ENCODE data around the gene HMCN1. TPM values are rescaled to one million over a fixed set of nuclear protein-coding genes. Genes with fewer than 3 reads are reported as not detected.
A peak's percentile ranks its signal among the peaks of the same experiment; 100 is the strongest.

The HMCN1 gene
- total RNA-seq, 1 experiment from 2014 or later: 2.1 TPM

DNA sequence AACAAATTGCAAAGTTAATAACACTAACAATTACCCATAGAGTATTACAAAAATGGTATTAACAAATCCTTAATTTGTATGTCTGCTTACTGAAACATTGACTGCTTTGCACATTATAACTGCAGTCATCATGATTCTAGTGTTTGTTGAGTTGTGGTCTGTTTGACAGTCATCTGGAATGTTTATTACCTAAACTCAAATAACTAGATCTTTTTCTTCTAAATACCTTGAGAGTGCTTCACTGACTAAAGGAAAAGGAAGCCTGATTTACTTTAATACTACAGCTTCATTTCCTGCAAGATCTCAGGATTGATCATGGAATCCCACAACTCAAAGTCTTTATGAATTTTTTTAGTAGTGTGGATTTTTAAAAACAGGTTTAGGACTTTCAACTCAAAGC is 70.0 kb downstream of the HMCN1 start:
- DNase-seq (ENCODE audit: low read depth): peak; percentile 56

DNA sequence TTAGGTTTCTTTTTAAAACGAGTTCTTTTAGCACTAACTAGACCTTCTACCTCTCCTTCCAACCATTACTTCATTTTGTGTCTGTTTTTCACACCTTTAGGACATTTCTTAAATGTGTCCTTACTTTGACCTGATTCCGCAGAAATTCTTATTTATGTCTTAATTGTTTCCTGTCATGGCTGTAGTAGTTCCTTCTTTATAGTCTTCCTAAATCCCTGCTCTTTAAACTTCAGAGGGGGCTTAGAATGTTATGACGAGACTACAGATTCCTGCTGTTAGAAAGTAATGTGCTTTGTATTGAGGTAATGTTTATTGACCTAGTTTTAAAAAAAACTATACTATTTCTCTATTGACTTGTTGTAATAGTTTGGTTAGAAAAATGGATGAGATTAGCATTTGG is 70.4 kb downstream of the HMCN1 start:
- no peak for DNase-seq (ENCODE audit: low read depth)

DNA sequence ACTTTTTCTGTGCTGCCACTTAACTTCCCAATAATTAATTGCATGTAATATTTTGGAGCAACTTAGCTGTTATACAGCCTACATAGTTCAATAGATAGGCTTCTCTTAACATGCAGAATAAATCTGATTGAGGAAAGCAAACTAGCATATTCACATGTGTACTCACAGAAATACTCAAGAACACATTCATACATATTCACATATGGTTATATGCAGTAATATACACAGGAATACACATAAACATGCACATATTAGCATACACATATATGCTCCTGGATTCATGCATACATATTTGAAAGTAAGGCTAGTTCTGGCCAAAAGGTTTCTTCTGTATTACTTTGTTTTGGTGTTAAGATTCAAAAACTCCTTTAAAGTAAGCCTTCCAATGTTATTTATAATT is 73.1 kb downstream of the HMCN1 start:
- no peak for DNase-seq (ENCODE audit: low read depth)

DNA sequence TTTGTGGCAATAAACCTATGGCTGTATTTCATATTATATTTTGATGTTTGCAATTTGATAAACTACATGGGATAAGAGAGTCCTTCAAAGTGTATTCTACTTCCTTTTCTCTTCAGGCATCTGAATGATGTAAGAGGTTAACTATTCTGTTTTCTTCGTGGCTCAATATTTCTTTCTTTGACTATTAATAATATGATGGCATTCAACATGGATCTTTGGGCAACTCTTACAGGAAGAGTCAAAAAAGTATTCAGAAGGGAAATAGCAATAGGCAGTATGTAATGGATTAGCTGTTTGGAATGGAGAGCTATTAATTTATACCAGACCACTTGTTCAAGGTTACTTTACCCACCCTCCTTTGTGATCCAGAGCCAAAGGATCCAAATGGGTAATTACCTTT is 74.4 kb downstream of the HMCN1 start:
- no peak for DNase-seq (ENCODE audit: low read depth)

DNA sequence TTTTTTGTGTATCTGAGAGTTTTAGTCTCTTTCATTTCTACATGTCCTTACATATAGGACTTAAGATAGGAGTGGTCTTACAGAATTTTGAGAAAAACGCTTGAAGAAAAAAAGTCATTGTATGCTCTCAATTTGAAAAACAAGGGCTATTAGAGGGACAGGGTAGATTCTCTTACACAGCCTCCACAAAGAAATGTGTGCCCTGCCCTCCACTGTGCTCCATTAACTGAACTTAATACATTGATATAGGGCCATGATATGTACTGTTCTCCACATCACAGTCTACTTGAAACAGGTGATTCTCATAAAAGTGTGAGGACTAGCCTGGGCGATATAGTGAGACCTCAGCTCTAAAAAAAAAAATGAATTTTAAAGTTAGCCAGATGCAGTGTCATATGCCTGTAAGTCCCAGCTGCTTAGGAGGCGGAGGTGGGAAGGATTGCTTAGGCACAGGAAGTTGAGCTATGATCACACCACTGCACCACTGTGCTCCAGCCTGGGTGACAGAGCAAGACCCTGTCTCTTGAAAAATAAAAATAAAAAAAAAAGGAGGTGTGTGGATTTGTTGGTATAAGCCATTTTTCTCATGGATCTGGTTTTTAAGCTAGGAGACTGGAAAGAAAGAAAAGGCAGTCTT is 77.0 kb downstream of the HMCN1 start:
- no peak for DNase-seq (ENCODE audit: low read depth)

DNA sequence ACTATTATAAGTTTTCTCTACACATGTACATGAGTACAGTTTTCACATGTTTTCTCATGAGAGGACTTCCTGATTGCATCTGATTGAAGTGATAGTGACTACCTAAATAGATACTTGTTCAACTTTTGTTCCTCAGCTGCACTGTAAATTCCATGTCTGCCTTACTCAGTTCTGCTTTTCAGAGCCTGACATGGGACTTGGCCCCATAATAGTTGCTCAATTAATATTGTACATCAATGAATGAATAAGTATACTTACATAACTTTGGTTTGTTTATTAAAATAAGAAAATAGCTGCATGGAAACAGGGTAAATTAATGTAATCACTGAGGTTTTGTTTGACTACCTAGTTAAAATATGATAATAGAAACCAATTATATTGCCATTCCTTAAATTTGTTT is 78.7 kb downstream of the HMCN1 start:
- no peak for DNase-seq (ENCODE audit: low read depth)

DNA sequence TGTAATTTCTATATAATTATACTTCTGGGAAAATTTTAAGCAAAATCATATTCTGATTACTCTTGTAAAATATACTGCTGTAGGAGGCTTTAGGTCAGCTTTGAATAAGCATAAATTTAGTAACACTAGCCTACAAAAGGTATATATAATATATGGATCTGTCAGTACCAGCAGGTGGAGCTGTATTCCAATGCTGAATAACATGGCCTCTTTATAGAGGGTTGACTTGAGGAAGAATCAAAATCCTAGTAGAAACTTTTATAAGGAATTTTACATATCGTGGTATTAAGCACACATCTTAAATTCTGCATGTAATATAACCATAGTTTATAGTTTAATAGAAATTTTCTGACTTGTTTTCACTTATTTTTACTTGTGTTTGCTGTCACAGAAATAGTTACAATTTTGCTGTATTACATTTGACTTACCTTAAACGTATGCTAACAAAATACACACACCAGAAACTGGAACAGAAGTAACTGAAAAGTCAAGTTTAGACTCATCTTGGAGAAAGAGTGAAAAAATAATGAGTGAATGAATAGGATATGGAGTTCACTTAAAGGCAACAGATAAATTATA is 79.3 kb downstream of the HMCN1 start:
- peak; percentile 69 for DNase-seq (ENCODE audit: low read depth)

DNA sequence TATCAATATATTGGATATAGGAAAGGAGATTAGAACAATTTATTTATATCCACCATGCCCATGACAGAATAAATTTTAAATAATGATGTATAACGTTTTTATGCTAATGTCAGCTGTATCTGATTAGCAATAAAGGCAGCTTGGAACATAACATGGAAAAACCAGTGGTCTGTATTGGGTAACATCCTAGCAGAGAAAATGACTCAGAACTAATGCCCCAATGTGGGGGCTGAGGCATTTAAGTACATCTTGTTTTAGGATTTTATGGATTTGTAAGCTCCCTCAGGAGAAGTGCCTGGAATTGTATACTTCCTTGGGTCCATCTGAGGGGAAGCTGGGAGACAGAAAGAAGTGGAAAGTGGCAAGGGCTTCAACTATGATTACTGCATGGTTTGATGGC is 82.3 kb downstream of the HMCN1 start:
- peak; percentile 18 for DNase-seq (ENCODE audit: low read depth)

DNA sequence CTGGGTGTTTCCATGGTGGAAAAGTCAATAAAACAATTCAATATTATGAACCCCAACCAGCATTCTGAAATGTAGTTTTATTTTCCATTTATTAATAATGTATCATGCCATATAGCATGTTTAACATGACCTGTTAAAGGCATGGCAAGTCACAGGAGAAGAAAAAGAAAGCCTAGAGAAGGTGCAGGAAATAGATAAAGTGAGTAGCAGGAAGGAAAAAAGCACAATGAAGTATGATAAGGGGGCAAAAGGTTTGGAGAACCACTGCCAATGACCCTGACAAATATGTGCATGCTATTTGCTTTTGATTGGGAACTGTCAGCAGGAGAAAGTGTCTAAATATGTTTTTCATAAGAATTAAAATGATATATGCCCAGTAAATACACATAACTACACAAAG is 85.6 kb downstream of the HMCN1 start:
- no peak for DNase-seq (ENCODE audit: low read depth)

DNA sequence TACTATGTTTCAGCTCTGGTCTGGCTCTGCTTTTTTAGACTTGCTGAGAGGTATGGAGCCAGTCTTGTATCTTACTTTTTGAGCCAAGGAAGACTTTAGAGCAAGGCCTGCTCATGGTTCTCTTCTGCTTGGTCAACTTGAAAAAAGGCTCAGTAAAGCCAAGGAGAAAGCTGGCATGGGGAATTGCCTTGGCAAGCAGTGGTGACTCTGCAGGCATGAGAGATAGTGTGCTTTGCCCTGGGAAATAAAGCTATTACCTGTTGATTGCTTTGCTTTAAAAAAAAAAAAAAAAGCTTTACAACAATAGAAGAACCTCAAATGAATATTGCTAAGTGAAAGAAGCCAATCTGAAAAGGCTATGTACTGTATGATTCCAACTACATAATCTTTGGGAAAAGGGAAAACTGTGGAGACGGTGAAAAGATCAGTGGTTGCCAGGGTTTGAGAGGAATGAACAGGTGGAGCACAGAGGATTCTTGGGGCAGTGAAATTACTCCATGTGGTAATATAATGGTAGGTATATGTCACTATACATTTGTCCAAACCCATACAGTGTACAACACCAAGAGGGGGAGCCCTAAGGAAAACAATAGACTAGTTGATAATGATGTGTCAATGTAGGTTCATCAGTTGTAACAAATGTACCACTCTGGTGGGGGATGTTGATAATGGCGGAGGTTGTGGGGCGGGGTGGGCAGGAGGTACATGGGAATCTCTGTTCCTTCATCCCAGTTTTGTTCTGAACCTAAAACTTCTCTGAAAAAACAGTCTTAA is 87.6 kb downstream of the HMCN1 start:
- no peak for DNase-seq (ENCODE audit: low read depth)

DNA sequence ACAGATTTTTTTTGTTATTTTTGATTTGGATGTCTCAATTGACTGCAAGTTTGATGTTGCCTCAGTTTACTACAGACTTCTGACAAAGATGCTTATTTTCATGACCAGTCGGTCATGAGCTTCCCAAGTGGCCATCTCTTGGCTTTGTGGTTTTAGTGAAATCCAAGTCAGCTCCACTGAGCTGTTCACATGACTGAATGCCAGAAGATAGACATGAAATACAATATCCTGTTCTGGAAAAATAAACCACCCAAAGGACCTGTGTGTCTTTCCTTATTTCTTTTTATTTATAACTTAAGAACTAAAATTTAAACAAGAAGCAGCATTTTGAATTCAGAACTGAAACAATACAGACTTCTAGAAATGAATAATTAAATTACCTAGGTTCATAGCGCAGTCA is 89.3 kb downstream of the HMCN1 start:
- peak; percentile 54 for DNase-seq (ENCODE audit: low read depth)

DNA sequence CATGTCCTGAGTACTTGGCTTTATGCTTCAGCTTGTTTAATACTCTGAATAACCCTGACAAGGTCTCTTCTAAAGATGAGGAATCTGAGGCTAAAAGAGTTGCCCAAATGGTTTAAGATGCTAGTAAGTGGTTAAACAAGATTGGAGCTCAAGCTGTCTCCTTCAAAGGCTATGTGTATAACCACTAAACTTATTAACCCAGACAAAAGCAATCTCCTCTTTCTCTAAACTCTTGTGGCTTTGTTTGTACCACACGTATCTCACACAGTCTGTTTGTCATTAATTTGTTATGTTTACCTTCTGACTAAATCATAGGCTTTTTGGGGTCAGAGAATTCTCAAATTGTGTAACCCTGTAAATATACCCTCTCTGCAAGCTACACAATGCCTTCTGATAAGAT is 89.9 kb downstream of the HMCN1 start:
- DNase-seq (ENCODE audit: low read depth): peak; percentile 42

DNA sequence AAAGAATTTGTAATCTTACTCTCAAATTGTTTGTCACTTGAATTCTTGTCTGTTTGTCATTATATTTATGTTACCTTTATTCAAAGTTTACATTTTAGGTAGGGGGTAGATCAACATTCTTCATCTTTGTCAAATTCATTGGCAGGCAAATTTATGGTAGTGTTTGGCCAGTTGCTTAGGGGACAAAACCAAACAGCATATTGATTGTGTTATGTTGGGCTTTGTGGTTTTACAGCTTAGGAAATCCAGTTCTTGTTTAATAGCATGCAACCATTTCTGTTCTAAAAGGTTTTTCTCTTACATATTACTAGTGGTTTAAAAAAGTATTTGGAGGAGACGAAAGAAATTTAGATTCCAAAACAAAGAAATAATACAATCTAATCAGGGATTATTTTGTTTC is 91.4 kb downstream of the HMCN1 start:
- peak; percentile 57 for DNase-seq (ENCODE audit: low read depth)

DNA sequence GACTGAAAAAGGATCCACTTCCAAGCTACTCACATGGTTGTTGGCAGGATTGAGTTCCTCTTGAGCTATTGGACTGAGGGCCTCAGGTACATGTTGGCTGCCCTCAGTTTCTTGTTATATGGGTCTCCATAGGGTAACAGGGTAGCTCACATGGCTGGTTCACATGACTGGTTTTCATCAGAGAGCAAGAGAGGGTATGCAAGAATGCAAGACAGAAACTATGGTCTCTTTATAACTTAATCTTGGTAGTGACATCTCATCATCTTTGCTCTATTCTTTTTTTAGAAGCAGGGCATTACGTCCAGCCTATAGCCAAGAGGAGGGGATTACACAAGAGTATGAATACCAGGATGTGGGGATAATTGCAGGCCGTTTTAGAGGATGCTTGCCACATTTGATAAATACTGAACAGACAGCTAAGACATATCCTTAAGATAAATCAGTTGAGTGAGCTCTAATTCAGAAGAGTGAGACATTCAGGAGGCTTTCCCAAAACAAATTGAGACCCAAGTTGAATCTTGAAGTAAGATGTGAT is 100.2 kb downstream of the HMCN1 start:
- DNase-seq (ENCODE audit: low read depth): no peak

DNA sequence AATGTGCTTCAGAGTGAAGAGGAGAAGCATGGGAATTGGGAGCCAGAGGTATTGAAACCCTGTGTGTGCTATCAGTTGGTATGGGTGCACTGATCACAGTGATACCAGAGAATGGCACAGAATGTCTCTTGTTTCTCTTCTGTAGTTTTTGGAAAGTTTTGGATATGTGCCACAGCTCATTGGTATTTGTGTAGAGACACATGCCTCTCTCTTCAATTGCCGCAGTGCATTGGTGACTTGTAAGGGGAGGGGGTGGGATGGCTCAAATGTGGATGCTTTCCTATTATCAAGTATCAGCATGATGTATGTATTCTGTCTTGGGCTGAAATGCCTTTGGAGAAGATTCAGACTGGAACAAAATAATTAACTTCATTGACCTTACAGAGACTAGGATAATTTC is 101.0 kb downstream of the HMCN1 start:
- no peak for DNase-seq (ENCODE audit: low read depth)

DNA sequence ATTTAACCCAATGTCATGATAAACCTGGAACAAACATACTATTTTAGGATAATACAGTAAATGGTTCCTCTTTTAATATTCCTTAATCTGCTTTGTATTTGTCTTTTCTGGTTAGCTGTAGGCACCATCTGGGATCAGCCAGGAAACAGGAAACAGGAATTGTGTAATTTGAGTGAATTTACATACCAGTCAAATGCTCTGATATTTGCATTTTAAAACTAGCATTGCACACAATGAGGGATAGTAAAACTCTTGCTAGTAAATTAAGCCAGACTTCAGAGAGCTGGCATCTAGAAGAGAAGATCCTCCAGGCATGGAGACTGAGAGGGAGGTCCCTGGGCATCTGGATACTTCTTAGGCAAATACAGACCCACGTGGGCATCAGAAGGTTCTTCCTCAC is 103.5 kb downstream of the HMCN1 start:
- DNase-seq (ENCODE audit: low read depth): no peak

DNA sequence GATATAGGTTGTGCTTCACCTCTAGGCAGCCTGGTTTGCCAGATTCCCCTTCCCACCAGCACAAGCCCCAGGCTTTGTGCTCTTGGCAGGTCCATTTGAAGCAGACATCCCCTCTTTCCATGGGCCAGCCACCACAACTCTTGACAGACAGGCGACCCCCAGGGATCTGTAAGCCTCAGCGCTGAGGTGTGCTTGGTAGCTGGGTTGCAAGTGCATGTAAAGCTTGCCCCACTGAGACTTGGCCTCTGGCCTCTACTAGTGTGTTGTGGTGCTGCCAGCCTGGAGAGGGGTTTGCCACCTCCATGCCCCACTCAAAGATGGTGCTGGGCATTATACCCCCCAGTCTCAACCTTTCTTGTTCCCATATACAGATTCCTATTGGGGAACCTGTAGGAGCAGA is 103.9 kb downstream of the HMCN1 start:
- no peak for DNase-seq (ENCODE audit: low read depth)

DNA sequence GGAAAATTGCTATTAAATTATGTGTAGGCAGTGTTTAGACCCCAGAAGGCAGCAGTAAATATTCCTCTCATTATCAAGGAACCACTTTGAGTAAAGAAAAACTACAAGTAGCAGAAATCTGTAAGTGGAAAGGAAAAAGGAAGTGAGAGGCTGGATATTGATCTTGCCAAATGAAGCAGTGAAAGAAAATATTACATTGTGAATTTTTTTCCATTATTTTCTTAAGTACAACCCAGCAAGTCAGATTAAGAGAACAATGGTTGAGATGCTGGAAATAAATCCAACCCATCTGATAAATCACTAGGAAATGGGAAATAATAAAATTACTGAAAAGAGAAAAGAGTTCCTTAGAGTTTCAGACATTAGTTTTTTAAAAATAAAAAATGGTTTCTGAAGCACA is 106.7 kb downstream of the HMCN1 start:
- no peak for DNase-seq (ENCODE audit: low read depth)

DNA sequence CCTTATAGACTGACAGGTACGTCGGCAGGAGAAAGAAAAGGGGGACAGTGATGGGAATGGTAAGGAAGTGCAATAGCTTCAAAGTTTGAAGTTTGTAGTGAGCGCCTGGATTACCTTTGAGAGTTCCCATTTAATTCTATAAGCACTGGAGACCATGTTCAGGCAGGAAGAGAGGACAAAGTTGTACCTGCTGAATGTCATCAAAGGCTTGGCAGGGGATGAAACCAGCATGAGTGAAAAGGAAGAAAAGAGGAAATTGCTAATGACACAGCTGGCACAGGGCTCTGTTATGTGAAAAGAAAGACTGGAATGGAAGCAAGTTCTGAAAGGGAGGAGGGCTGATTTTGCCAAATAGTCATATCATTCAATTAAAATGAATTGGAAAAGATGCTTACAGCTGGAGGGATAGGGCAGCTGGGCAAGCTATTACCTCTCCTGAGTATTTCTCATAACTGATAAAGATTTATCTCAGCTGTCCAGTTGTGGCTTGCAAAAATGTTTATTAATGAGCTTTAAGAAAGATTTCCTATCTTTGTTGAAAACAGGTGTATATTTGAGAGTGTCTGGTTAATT is 109.2 kb downstream of the HMCN1 start:
- DNase-seq (ENCODE audit: low read depth): no peak

DNA sequence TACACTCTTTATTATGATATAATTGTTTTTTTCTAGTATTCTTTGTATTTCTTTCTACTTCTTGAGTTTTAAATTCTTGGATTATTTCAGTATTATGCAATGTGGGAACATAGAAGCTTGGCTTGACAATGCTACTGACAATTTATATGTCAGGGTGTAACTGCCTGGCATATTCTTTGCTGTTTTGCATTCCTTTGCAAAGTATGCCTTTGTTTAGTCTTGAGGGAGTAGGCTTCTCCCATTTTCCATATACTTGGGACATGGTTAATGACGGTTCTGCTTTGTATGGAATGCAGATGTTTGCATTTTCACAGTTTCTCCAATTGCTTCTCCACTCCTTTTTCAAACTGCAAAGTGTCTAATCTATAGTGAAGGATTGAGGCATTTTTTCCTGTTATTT is 109.8 kb downstream of the HMCN1 start:
- DNase-seq (ENCODE audit: low read depth): no peak

DNA sequence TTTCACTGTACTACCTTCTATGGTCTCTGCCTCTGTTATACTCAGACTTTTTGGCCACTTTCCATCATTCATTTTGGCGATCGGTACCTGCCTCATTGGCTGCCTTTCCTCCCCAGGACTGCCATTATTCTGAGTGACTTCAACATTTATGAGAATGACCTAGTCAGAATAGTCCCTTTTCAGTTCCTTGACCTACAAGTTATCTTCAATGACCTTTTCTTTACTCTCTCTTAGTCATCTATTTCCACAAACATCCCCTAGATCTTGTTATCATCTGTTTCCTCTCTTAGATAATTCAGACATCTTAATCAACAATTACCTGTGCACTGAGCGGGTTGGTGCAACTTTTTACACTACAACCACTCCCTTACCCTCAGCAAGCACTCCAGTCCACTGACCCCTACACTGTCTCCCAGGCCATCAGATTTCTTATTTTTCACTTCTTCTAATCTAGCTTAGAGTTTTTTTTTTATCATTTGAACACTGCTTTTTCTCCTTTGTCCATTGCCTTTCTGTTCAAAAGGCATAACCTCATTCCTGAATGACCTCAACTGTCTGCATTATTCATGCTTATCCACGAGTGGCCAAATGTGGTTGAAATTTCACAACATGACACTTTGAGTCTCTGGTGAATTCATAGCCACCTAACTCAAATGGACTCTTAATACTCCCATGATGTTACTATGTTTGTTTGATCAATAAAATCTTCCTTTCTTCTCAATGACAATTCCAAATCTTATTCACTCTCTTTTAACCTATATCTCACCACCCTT is 112.7 kb downstream of the HMCN1 start:
- DNase-seq (ENCODE audit: low read depth): peak; percentile 42

DNA sequence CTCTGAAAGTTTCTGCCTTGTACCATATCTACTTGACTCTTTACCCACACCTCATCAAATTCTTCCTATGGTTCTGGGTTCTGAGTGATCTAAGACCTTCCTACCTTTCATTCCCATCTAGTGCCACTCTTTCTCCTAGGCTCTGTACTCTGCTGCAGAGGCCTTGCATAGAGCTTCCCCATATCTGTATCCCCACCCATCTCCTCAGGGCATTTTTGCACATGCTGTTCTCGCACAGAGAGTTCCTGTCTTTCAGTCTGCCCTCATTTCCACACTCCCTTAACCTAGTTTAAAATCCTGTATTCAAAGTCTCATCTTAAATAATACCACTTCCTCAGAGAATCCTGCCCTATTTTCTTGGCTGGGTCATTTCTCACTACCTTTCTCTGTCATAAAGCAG is 114.8 kb downstream of the HMCN1 start:
- no peak for DNase-seq (ENCODE audit: low read depth)
